ENCODE results near the gene EEF1AKMT2.

GRCh38 chr10:124723826-124724225 lies 67.9 kb downstream of the EEF1AKMT2 start:
- TF ChIP-seq CTCF (IDR thresholded peaks at IDR 0.05 in 8 of 11, conservative IDR thresholded peaks at IDR 0.05 in 3 of 11), result no peak
- no peak for TF ChIP-seq POLR2AphosphoS5 (IDR thresholded peaks at IDR 0.05)
- no peak for TF ChIP-seq POLR2A (IDR thresholded peaks at IDR 0.05)
